ACC112 (cell line): ENCODE results near the gene MS4A14.
"Not testable (repeated sequence)": the region's sequence is repeated elsewhere in the genome, so short reads cannot be mapped to it uniquely, and the experiment has no call there.

Source experiments
- H2AFZ ChIP-seq: fragments of 200-600 bp; sonication (generic); one replicate; pipeline ENCODE4 v1.6.0; 2017; ENCODE audit warnings: antibody characterized with exemption, low read length; ENCODE audit not compliant: unreplicated experiment
- H3K27ac ChIP-seq: fragments of 200-600 bp; sonication (generic); 2 replicates; pipeline ENCODE4 v1.5.1; 2014; ENCODE audit warnings: low read depth, mild to moderate bottlenecking, antibody characterized with exemption, low read length, moderate library complexity
- H3K27me3 ChIP-seq: fragments of 200-600 bp; sonication (generic); 2 replicates; pipeline ENCODE4 v1.6.1; 2014; ENCODE audit warnings: mild to moderate bottlenecking, antibody characterized with exemption, low read length, moderate library complexity, mixed read lengths; ENCODE audit not compliant: insufficient read depth
- H3K36me3 ChIP-seq: fragments of 200-600 bp; sonication (generic); 2 replicates; pipeline ENCODE4 v1.6.1; 2016; ENCODE audit warnings: mild to moderate bottlenecking, antibody characterized with exemption, low read length, moderate library complexity, mixed read lengths; ENCODE audit not compliant: insufficient read depth
- H3K4me1 ChIP-seq: fragments of 200-600 bp; sonication (generic); one replicate; pipeline ENCODE4 v1.6.1; 2016; ENCODE audit warnings: low read length, mixed read lengths; ENCODE audit not compliant: insufficient read depth, unreplicated experiment, control insufficient read depth
- H3K4me3 ChIP-seq: fragments of 200-600 bp; sonication (generic); 2 replicates; pipeline ENCODE4 v1.5.1; 2014; ENCODE audit warnings: mild to moderate bottlenecking, low read depth, low read length
- H3K79me2 ChIP-seq: fragments of 200-600 bp; sonication (generic); one replicate; pipeline ENCODE4 v1.6.0; 2016; ENCODE audit warnings: low read length; ENCODE audit not compliant: control insufficient read depth, unreplicated experiment, insufficient read depth

The MS4A14 gene

GRCh38 chr11:60396382-60396781 is at the start of gene MS4A14:
MS4A14 (plus strand) TSS chr11:60396459; CDS start chr11:60396579, 120 bp downstream.
- Histone ChIP-seq H3K36me3 (no peaks in the 10 kb centered on the region), H2AFZ (no peak within 1 kb of the TSS), H3K4me1 (no peaks in the 10 kb centered on the region), H3K27ac (no peak within 1 kb of the TSS), H3K27me3 (no peaks in the 10 kb centered on the region), H3K79me2 (no peaks in the 10 kb centered on the region), H3K4me3 (no peak within 1 kb of the TSS)

GRCh38 chr11:60347084-60347797 is 49.0 kb upstream of the MS4A14 start:
- H3K4me1 ChIP-seq = no peaks in the 10 kb centered on the region

GRCh38 chr11:60348116-60348515 is 48.1 kb upstream of the MS4A14 start:
- H3K4me1 ChIP-seq = no peaks in the 10 kb centered on the region
- H3K27ac ChIP-seq = no peak overlapping the region
- H2AFZ ChIP-seq = no peak overlapping the region
- H3K27me3 ChIP-seq = no peaks in the 10 kb centered on the region
- H3K4me3 ChIP-seq = no peak overlapping the region
- no peaks in the 10 kb centered on the region for H3K36me3 ChIP-seq
- H3K79me2 ChIP-seq = no peaks in the 10 kb centered on the region

More at GRCh38 chr11:60347084-60347797, 49.0 kb upstream of the MS4A14 start:
- Histone ChIP-seq H3K79me2 (no peaks in the 10 kb centered on the region), H3K4me3 (no peak overlapping the region), H3K27me3 (no peaks in the 10 kb centered on the region), H3K27ac (no peak overlapping the region), H2AFZ (no peak overlapping the region), H3K36me3 (no peaks in the 10 kb centered on the region)

- H3K27me3 ChIP-seq = no peaks in the 10 kb centered on the region
- no peaks in the 10 kb centered on the region for H3K79me2 ChIP-seq
- no peak overlapping the region for H3K4me3 ChIP-seq
- H3K27ac ChIP-seq = no peak overlapping the region
- H3K4me1 ChIP-seq = no peaks in the 10 kb centered on the region
- H2AFZ ChIP-seq = no peak overlapping the region
- no peaks in the 10 kb centered on the region for H3K36me3 ChIP-seq
Observed at GRCh38 chr11:60349990-60350389, 46.3 kb upstream of the MS4A14 start.

GRCh38 chr11:60357771-60358170 is 38.5 kb upstream of the MS4A14 start:
- Histone ChIP-seq H2AFZ (no peak overlapping the region), H3K79me2 (no peaks in the 10 kb centered on the region), H3K27ac (no peak overlapping the region), H3K4me3 (no peak overlapping the region), H3K36me3 (no peaks in the 10 kb centered on the region), H3K27me3 (no peaks in the 10 kb centered on the region), H3K4me1 (no peaks in the 10 kb centered on the region)

- no peaks in the 10 kb centered on the region for H3K36me3 ChIP-seq
- no peak overlapping the region for H3K4me3 ChIP-seq
- peaks cover 2% of the 10 kb centered on the region; the same call in 1 of the 2 replicates for H3K27me3 ChIP-seq
- H2AFZ ChIP-seq = no peak overlapping the region
- H3K4me1 ChIP-seq = no peaks in the 10 kb centered on the region
- no peaks in the 10 kb centered on the region for H3K79me2 ChIP-seq
- H3K27ac ChIP-seq = no peak overlapping the region
Observed at GRCh38 chr11:60360621-60361020, 35.6 kb upstream of the MS4A14 start.

- Histone ChIP-seq H3K4me3 (no peak overlapping the region), H3K79me2 (no peaks in the 10 kb centered on the region), H3K4me1 (no peaks in the 10 kb centered on the region), H3K27ac (no peak overlapping the region), H3K36me3 (no peaks in the 10 kb centered on the region), H3K27me3 (peaks cover 2% of the 10 kb centered on the region; the same call in 1 of the 2 replicates), H2AFZ (no peak overlapping the region)
Observed at GRCh38 chr11:60362241-60362640, 34.0 kb upstream of the MS4A14 start.

- Histone ChIP-seq H3K27ac (no peak overlapping the region), H3K27me3 (peaks cover 2% of the 10 kb centered on the region; the same call in 1 of the 2 replicates), H3K79me2 (no peaks in the 10 kb centered on the region), H3K4me3 (no peak overlapping the region), H2AFZ (no peak overlapping the region), H3K36me3 (no peaks in the 10 kb centered on the region), H3K4me1 (no peaks in the 10 kb centered on the region)
Observed at GRCh38 chr11:60363542-60364470, 32.5 kb upstream of the MS4A14 start.

- not testable (repeated sequence) for H3K36me3 ChIP-seq, H2AFZ ChIP-seq, H3K27me3 ChIP-seq, H3K79me2 ChIP-seq, H3K27ac ChIP-seq, H3K4me1 ChIP-seq, H3K4me3 ChIP-seq
Observed at GRCh38 chr11:60366262-60366904, 29.9 kb upstream of the MS4A14 start.

GRCh38 chr11:60367009-60367408 is 29.2 kb upstream of the MS4A14 start:
- Histone ChIP-seq H3K4me1 (no peaks in the 10 kb centered on the region), H3K79me2 (no peaks in the 10 kb centered on the region), H2AFZ (no peak overlapping the region), H3K27me3 (peaks cover 2% of the 10 kb centered on the region; the same call in 1 of the 2 replicates), H3K4me3 (no peak overlapping the region), H3K36me3 (no peaks in the 10 kb centered on the region), H3K27ac (no peak overlapping the region)
